OCI-LY3 (cell line): Measurements from ENCODE around the gene KCNQ1.

ENCODE experiments used
- H2AFZ ChIP-seq: fragments of 200-600, 300-600 bp; shearing (Covaris generic); 2 replicates; pipeline ENCODE4 v1.6.0; 2014; ENCODE audit warnings: antibody characterized with exemption, low read depth, low read length
- H3K27ac ChIP-seq: fragments of 200-600, 300-600 bp; sonication (generic); 2 replicates; pipeline ENCODE4 v1.5.1; 2014; ENCODE audit warnings: mild to moderate bottlenecking, low read length, moderate library complexity, mixed read lengths
- H3K27me3 ChIP-seq: fragments of 200-600, 300-600 bp; sonication (generic); 2 replicates; pipeline ENCODE4 v1.6.1; 2014; ENCODE audit warnings: low read depth, low read length, mixed read lengths
- H3K36me3 ChIP-seq: fragments of 200-600, 300-600 bp; sonication (generic); replicated peaks from 2 replicates; pipeline ENCODE3; 2014; ENCODE audit warnings: low read depth, low read length, mixed read lengths
- H3K4me1 ChIP-seq: fragments of 300-600, 200-600 bp; sonication (generic); 2 replicates; pipeline ENCODE4 v1.6.1; 2014; ENCODE audit warnings: low read length, mixed read lengths
- H3K4me2 ChIP-seq: fragments of 200-600, 300-600 bp; sonication (generic); 2 replicates; pipeline ENCODE4 v1.6.1; 2014; ENCODE audit warnings: low read length, mixed read lengths
- H3K4me3 ChIP-seq: fragments of 300-600, 200-600 bp; sonication (generic); 2 replicates; pipeline ENCODE4 v1.5.1; 2014; ENCODE audit warnings: antibody characterized with exemption, mild to moderate bottlenecking, low read length, moderate library complexity
- H3K79me2 ChIP-seq: fragments of 300-600, 200-600 bp; shearing (Covaris generic); 2 replicates; pipeline ENCODE4 v1.6.1; 2014; ENCODE audit warnings: mild to moderate bottlenecking, low read length, mixed read lengths
- H3K9ac ChIP-seq: fragments of 300-600, 200-600 bp; shearing (Covaris generic); 2 replicates; pipeline ENCODE4 v1.6.0; 2014; ENCODE audit warnings: mild to moderate bottlenecking, low read length, moderate library complexity
- H3K9me3 ChIP-seq: fragments of 200-600, 300-600 bp; shearing (Covaris generic); 2 replicates; pipeline ENCODE4 v1.6.1; 2014; ENCODE audit warnings: low read length, mixed read lengths; ENCODE audit not compliant: insufficient read depth
- H4K20me1 ChIP-seq: fragments of 200-600, 300-600 bp; sonication (generic); 2 replicates; pipeline ENCODE4 v1.6.1; 2016; ENCODE audit warnings: low read length, mixed read lengths; ENCODE audit not compliant: insufficient read depth
- EZH2phosphoT487 ChIP-seq: fragments of 200-600 bp; shearing (Covaris generic); IDR thresholded peaks from 2 replicates; pipeline ENCODE4 v1.6.1; 2018; ENCODE audit warnings: antibody characterized with exemption, mixed run types, low read depth
- TF ChIP-seq, protein P1 (sequence below): fragments of 200-600, 300-600 bp; sonication (generic); IDR thresholded peaks from 2 replicates; pipeline ENCODE4 v1.5.1; 2014; ENCODE audit warnings: antibody characterized with exemption, low read length, low read depth

KCNQ1 gene

DNA sequence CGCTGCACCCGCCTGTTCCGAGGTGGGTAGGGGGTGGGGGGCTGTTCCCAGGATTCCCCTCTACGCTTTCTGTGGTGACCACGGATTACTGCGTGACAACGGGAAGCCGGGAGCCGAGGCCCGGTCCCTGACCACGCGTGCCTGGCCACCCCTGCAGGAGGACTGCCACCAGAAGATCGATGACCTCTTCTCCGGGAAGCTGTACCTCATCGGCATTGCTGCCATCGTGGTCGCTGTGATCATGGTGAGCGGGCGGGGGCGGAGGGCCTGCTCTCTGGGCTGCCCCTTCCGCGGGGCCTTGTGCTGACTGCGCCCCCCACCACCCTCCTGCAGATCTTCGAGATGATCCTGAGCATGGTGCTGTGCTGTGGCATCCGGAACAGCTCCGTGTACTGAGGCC, 48.3 kb upstream of the KCNQ1 start:
- Histone ChIP-seq H3K79me2 (peaks cover 9% of the 10 kb centered on the region), H2AFZ (no peak overlapping the region), H3K4me3 (no peak overlapping the region), H3K4me2 (no peak overlapping the region), H3K36me3 (no peaks in the 10 kb centered on the region), H3K27me3 (no peaks in the 10 kb centered on the region), H4K20me1 (peaks cover 18% of the 10 kb centered on the region; the same call in 1 of the 2 replicates), H3K9ac (no peak overlapping the region), H3K4me1 (peaks cover 6% of the 10 kb centered on the region), H3K27ac (no peak overlapping the region), H3K9me3 (no peaks in the 10 kb centered on the region)
- no peak for TF ChIP-seq EZH2phosphoT487
- TF ChIP-seq, protein P1, sequence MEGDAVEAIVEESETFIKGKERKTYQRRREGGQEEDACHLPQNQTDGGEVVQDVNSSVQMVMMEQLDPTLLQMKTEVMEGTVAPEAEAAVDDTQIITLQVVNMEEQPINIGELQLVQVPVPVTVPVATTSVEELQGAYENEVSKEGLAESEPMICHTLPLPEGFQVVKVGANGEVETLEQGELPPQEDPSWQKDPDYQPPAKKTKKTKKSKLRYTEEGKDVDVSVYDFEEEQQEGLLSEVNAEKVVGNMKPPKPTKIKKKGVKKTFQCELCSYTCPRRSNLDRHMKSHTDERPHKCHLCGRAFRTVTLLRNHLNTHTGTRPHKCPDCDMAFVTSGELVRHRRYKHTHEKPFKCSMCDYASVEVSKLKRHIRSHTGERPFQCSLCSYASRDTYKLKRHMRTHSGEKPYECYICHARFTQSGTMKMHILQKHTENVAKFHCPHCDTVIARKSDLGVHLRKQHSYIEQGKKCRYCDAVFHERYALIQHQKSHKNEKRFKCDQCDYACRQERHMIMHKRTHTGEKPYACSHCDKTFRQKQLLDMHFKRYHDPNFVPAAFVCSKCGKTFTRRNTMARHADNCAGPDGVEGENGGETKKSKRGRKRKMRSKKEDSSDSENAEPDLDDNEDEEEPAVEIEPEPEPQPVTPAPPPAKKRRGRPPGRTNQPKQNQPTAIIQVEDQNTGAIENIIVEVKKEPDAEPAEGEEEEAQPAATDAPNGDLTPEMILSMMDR, result no peak

DNA sequence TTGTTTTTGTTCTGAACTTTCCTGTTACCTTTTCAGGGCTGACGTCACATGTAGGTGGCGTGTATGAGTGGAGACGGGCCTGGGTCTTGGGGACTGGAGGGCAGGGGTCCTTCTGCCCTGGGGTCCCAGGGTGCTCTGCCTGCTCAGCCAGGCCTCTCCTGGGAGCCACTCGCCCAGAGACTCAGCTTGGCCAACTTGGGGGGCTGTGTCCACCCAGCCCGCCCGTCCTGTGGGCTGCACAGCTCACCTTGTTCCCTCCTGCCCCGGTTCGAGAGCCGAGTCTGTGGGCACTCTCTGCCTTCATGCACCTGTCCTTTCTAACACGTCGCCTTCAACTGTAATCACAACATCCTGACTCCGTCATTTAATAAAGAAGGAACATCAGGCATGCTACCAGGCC, 47.8 kb upstream of the KCNQ1 start:
- Histone ChIP-seq H3K36me3 (no peaks in the 10 kb centered on the region), H2AFZ (no peak overlapping the region), H3K27ac (no peak overlapping the region), H3K4me1 (peaks cover 11% of the 10 kb centered on the region), H3K27me3 (no peaks in the 10 kb centered on the region), H4K20me1 (peaks cover 13% of the 10 kb centered on the region; the same call in 1 of the 2 replicates), H3K4me2 (no peak overlapping the region), H3K9ac (no peak overlapping the region), H3K4me3 (no peak overlapping the region), H3K9me3 (no peaks in the 10 kb centered on the region), H3K79me2 (peaks cover 14% of the 10 kb centered on the region)
- no peak for TF ChIP-seq EZH2phosphoT487
- TF ChIP-seq, protein P1, result no peak

DNA sequence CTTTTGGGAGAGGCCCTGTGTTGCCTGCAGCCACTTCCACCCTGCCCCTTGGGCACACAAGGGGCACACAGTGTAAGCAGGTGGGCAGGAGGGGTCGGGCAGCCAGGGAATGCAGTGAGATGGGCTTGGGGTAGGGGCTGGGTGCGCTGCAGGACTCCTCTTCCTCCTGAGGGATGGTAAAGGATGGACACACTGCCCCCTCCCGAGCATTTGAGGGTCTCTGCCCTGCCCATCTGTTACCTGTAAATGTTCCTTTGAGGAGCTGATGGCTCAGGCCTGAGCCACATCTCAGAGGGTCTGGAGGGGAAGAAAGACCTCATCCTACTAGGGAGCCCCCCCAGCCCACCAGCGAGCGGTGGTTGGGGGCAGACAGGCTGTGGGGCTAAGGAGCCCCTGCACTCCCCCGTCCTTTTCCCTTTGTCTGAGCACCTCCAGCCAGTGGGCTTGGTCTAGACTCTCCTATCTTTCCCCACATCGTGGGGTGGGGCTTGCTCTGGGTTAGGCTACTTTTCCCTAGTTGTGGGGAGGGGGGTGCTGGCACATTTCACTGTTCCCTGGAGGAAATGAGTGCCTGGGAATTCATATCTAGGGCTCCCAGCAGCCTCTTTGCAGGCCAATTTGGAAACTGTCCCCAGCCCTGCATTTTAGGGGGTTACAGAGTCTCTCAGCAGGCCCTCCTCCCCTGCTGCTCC, 46.0 kb upstream of the KCNQ1 start:
- Histone ChIP-seq H3K27me3 (no peaks in the 10 kb centered on the region), H3K9me3 (no peaks in the 10 kb centered on the region), H3K36me3 (peaks cover 3% of the 10 kb centered on the region), H3K4me1 (peaks cover 11% of the 10 kb centered on the region), H4K20me1 (peaks cover 2% of the 10 kb centered on the region; the same call in 1 of the 2 replicates), H3K9ac (no peak overlapping the region), H3K4me2 (peak overlapping the region; percentile 70), H3K27ac (no peak overlapping the region), H3K79me2 (peaks cover 20% of the 10 kb centered on the region), H2AFZ (no peak overlapping the region), H3K4me3 (peak overlapping the region; percentile 97)
- TF ChIP-seq, protein P1, result no peak
- no peak for TF ChIP-seq EZH2phosphoT487

DNA sequence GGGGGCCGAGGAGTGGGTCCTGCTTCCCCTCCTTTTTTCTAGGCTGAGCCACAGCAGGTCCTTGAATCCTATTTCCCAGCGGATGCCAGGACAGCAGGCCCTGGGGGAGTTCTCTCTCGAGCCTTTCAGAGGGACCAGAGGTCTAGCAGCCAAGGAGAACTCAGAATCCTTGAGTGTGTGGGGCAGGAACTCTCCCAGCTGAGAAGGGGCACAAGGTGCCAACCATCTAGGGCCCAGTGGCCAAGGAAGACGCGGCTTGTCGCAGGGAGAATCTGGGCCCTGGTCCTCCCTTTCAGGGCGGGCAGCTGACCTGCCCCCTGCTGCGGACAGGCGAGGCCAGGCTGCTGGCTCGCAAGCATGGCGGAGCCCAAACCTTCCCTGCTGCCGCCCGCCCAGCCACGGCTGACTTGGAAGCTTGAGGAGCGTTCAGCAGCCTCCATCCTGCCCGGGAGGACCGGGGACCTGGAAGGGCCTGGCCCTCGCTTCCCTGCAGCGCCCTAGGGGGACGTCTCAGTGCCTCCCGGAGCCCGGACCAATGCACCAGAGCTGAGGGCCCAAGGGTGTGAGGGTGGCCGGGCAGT, 45.2 kb upstream of the KCNQ1 start:
- H3K79me2 ChIP-seq, result peaks cover 20% of the 10 kb centered on the region
- H3K4me1 ChIP-seq, result peaks cover 11% of the 10 kb centered on the region
- H3K27me3 ChIP-seq, result no peaks in the 10 kb centered on the region
- no peaks in the 10 kb centered on the region for H4K20me1 ChIP-seq
- H3K27ac ChIP-seq, result peak overlapping the region; percentile 56
- H3K4me3 ChIP-seq, result peak overlapping the region; percentile 97
- H3K4me2 ChIP-seq, result peak overlapping the region; percentile 70
- peaks cover 3% of the 10 kb centered on the region for H3K36me3 ChIP-seq
- H3K9me3 ChIP-seq, result no peaks in the 10 kb centered on the region
- TF ChIP-seq, protein P1, result no peak
- no peak for TF ChIP-seq EZH2phosphoT487
- H3K9ac ChIP-seq, result peak overlapping the region; percentile 82
- no peak overlapping the region for H2AFZ ChIP-seq
